GM13976 (cell line): ENCODE results near the gene AKAP8L.

Experiments used
- DNase-seq: peaks from one replicate; pipeline ENCODE4 v3.0.0; 2012; ENCODE audit warnings: low spot score
- in situ Hi-C: fragments of 300-500 bp; cut with MboI; formaldehyde crosslinking; loops from one replicate; pipeline ENCODE4 v1.12.0; 2022; ENCODE audit warnings: low sequenced_read_pairs, mixed read lengths, inconsistent platforms; ENCODE audit not compliant: unreplicated experiment
- TF ChIP-seq, protein P1 (sequence below): IDR thresholded peaks from 2 replicates; pipeline ENCODE4 v1.5.1; 2012; ENCODE audit warnings: borderline replicate concordance, mild to moderate bottlenecking; ENCODE audit not compliant: insufficient read depth; ENCODE audit errors: extremely low read depth, missing control alignments, control extremely low read depth

AKAP8L gene

DNA sequence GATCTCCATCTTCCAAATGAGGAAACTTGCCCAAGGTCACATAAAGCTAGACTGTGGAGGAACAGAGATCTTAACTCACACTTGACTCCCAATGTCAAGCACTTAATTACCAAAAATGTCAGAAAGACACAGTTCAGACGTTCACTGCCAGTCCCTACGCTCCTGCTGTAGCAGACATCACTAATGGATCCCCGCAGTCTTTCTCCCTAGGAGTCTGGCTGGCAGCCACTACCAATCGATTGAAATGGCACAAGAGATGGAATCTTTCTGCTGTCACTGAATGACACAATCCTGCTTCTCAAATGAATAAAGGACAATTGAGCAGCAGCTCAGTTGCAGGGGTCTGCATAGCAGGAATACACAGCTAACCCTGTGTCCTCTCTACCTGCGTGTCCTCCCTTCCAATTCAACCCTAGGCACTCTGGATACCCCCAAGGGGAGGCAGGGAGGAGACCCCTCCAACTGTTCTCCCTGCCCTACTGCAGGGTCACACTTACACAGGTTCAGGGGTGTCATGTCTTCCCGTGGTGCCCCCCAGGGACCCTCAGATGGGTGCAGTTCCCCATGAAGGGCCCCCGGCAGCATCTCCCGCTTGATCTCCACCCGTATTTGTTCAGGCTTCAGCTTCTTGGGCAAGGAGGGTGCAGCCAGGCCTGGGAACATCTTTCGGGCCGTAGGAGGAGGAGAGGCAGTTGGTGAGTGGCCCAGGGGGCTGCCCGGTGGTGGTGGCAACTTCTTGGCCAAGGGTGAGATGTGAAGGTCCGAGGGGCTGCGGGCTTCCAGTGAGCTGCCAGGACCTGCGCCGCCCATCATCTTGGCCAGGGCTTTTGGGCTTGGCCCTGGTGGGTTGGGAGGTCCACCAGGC, 7.9 kb upstream of the AKAP8L start:
- no peak for DNase-seq
- in situ Hi-C loops, result loop anchor here (5.0 kb wide), 1 partner anchor 116 kb away; no protein-coding TSS in a partner anchor
- TF ChIP-seq, protein P1, sequence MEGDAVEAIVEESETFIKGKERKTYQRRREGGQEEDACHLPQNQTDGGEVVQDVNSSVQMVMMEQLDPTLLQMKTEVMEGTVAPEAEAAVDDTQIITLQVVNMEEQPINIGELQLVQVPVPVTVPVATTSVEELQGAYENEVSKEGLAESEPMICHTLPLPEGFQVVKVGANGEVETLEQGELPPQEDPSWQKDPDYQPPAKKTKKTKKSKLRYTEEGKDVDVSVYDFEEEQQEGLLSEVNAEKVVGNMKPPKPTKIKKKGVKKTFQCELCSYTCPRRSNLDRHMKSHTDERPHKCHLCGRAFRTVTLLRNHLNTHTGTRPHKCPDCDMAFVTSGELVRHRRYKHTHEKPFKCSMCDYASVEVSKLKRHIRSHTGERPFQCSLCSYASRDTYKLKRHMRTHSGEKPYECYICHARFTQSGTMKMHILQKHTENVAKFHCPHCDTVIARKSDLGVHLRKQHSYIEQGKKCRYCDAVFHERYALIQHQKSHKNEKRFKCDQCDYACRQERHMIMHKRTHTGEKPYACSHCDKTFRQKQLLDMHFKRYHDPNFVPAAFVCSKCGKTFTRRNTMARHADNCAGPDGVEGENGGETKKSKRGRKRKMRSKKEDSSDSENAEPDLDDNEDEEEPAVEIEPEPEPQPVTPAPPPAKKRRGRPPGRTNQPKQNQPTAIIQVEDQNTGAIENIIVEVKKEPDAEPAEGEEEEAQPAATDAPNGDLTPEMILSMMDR, result no peak

DNA sequence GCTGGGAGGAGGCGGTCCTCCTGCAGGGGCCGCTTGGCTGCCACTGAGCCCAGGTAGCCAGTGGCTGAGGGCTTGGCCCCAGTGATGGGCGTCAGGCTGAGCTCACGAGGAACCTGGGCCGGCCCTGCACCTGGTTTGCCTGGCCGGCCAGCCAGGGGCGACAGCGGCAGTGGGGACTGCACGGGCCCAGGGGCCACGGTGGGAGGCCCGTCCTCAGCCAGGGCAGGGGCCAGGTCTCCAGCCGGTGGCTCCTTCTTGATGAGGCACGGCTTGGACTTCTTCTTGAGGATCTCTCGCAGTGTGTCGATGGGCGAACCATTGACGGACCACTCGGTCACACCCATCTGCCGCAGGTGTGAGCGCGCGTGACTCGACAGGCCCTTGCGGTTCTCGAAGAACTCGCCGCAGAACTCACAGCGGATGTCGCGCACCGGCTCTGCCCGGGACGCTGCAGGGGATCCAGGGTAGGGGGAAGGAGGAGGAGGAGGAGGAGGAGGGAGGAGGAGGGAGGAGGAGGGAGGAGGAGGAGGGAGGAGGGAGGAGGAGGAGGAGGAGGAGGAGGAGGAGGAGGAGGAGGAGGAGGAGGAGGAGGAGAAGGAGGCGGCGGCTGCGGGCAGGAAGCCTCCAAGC, 6.6 kb upstream of the AKAP8L start:
- DNase-seq, result no peak
- in situ Hi-C loops, result loop anchor here (5.0 kb wide), 1 partner anchor 117 kb away; no protein-coding TSS in a partner anchor

DNA sequence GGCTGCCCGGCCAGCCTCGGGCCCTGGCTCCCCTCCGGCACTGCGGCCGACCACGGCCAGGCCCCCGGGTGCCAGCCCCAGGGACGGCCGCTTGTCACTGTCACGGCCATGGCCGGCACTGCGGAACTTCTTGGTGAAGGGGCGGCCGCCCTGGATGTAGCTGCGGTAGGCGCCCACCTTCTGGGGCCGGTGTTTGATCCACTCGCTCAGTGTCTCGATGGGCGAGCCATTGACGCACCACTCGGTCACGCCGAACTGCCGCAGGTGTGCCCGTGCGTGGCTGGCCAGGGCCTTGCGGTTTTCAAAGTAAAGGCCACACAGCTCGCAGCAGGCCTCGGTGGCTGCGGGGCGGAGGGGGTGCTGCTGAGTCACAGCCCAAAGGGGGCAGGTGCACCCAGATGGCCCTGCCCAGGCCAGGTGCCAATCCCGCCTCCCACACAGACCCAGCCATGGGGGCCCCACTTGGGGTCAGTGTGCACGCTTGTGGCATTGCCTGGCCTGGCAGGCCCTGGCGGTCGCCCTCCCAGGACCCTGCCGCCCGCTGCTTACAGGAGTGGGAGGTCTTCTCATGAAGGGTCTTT, 6.0 kb upstream of the AKAP8L start:
- DNase-seq, result no peak
- TF ChIP-seq, protein P1, result no peak
- in situ Hi-C loops, result loop anchor here (5.0 kb wide), 1 partner anchor 118 kb away; no protein-coding TSS in a partner anchor

More for the DNA sequence above, 6.6 kb upstream of the AKAP8L start:
- TF ChIP-seq, protein P1, result no peak

DNA sequence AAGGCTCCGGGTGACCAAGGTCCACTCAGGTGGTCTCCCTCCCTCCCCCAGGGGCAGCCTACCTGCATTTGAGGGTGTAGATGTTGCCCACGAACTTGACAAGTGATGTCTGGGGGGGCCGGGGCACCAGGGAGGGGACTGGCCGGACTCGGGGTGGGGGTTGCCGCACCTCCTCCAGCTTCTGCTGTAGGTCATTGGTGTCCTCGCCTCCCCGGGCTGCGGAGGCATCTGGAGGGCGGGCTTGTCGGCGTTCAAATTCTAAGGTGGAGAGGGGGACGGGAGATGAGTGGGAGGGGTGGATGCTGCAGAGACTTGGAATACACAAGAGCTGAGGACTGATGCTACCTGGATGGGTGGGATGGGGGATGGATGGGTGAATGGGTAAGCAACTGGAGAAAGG, 5.3 kb upstream of the AKAP8L start:
- in situ Hi-C loops, result no loop called here
- TF ChIP-seq, protein P1, result no peak
- no peak for DNase-seq

DNA sequence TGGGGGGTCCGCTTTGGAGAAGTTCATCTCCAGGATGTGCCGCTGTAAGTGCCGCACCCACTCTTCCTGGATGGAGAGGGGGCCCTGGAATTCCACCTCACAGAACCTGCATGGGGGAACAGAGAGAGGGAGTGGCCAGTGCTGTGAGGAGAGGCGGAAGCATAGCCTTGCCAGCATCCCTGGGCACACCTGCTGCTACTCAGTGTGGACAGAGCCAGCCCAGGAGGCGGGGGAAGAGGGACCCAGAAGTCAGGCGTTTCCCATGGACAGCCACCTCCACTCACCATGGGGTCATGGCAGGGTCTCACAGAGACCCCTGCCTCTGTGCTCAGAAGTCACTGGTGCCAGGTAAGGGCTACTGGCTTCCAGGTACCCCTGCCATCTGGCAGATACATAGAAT, 4.3 kb upstream of the AKAP8L start:
- no peak for DNase-seq
- TF ChIP-seq, protein P1, result no peak
- in situ Hi-C loops, result no loop called here

DNA sequence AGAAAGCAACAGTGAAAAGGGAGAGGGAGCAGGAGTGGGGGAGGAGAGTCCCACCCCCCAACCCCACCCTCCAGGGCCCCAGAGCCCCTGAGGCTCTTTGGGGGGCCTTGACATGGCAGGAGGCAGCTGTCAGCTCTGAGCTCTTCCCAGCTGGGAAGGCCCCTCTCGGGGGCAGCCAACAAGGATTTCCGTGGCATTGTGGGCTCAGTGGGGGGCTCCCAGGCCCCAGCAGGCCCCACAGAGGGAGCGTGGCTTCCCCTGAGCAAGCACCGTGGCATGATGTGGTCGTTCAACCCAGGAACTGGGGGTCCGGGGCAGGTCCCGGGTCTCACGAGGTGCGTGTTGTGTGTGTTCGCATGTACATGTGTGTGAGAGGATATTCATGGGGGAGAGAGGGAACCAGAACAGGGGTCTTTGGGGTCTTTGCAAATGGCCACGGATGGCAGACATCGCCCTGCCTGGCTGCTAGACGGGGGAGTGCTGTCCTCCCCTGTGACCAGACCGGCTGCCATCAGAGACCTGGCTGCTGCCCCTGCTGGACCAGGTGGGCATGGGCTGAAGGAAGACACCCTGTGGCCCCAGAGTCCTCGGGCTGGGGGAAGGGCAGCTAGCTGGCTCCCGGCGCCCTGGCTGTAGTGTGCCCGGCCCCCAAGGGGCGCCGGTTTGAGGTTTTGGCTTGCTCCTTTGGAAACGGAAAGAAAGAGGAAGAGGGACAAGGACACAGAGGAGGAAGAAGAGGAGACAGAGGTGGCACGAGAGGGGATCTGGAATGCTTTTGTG, 3.7 kb upstream of the AKAP8L start:
- in situ Hi-C loops, result no loop called here
- TF ChIP-seq, protein P1, result no peak
- no peak for DNase-seq
